Endothelial cell (in vitro differentiated cells): ENCODE data around the gene SEC22B. TPM values are rescaled to one million over a fixed set of nuclear protein-coding genes. Genes with fewer than 3 reads are reported as not detected.

Source experiments
- total RNA-seq: library from RNA; stranded (reverse); fragmentation: NEBNext Ultra II Directional; extraction: Animal tissue kit (Norgen Biotek cat#: 25700); gene quantifications from one replicate; pipeline ENCODE4 v1.2.1, GENCODE V29; 2021; ENCODE audit not compliant: unreplicated experiment

SEC22B gene
- total RNA-seq, 1 donor from 2014 or later: 14.0 TPM

Other genes with a start within 250 kb of the SEC22B start
- gene NOTCH2, start 106.9 kb downstream of the SEC22B start, total RNA-seq: 29.7 TPM
- 15.6 TPM for gene NBPF8, start 238.5 kb upstream of the SEC22B start, total RNA-seq